HepG2 (cell line): ENCODE data around the gene ADGRB2. TPM values are rescaled to one million over a fixed set of nuclear protein-coding genes. Genes with fewer than 3 reads are reported as not detected.

Source experiments
- ARNTL ChIP-seq: sonication (generic); formaldehyde crosslinking; IDR thresholded peaks from 2 replicates; pipeline ENCODE4 v1.4.0; 2020; ENCODE audit warnings: mild to moderate bottlenecking, missing genetic modification reagents
- DMAP1 ChIP-seq: IDR thresholded peaks from 2 replicates; pipeline ENCODE4 v1.6.1; 2016
- DNMT3B ChIP-seq: conservative IDR thresholded peaks from 2 replicates; pipeline ENCODE4 v1.6.1; 2016; ENCODE audit warnings: missing biosample characterization, control low read depth
- HNF1B ChIP-seq: sonication (generic); formaldehyde crosslinking; IDR thresholded peaks from 2 replicates; pipeline ENCODE4 v1.5.1; 2020; ENCODE audit warnings: mild to moderate bottlenecking, moderate library complexity, missing genetic modification reagents
- HOXA3 ChIP-seq: sonication (generic); formaldehyde crosslinking; IDR thresholded peaks from 2 replicates; pipeline ENCODE4 v1.5.0; 2020; ENCODE audit warnings: missing genetic modification reagents
- IKZF5 ChIP-seq: IDR thresholded peaks from 2 replicates; pipeline ENCODE4 v1.6.1; 2018; ENCODE audit warnings: missing genetic modification reagents, mild to moderate bottlenecking, missing compliant biosample characterization
- IRF1 ChIP-seq: sonication (generic); formaldehyde crosslinking; IDR thresholded peaks from 2 replicates; pipeline ENCODE4 v1.4.0; 2020; ENCODE audit warnings: low read depth, mild to moderate bottlenecking, missing genetic modification reagents
- JUN ChIP-seq: sonication (generic); formaldehyde crosslinking; IDR thresholded peaks from 2 replicates; pipeline ENCODE4 v1.4.0; 2020; ENCODE audit warnings: mild to moderate bottlenecking, missing genetic modification reagents
- KLF13 ChIP-seq: sonication (generic); formaldehyde crosslinking; IDR thresholded peaks from 2 replicates; pipeline ENCODE4 v1.4.0; 2020; ENCODE audit warnings: mild to moderate bottlenecking, missing genetic modification reagents
- MEIS2 ChIP-seq: sonication (generic); formaldehyde crosslinking; IDR thresholded peaks from 2 replicates; pipeline ENCODE4 v1.9.0; 2021; ENCODE audit warnings: mild to moderate bottlenecking, missing genetic modification reagents
- MIER2 ChIP-seq: IDR thresholded peaks from 2 replicates; pipeline ENCODE4 v1.6.1; 2016; ENCODE audit warnings: missing biosample characterization, missing genetic modification reagents
- RBM39 ChIP-seq: fragments of 200-400 bp; formaldehyde crosslinking; IDR thresholded peaks from one replicate; pipeline ENCODE4 v1.6.1; 2018; ENCODE audit warnings: antibody characterized with exemption, mild to moderate bottlenecking, low read depth, low read length; ENCODE audit not compliant: poor library complexity, severe bottlenecking
- SALL1 ChIP-seq: sonication (generic); formaldehyde crosslinking; IDR thresholded peaks from 2 replicates; pipeline ENCODE4 v1.8.0; 2022; ENCODE audit warnings: mild to moderate bottlenecking, missing genetic modification reagents
- SOX6 ChIP-seq, 2 experiments: fragments of 450-650 bp in 1 of 2; sonication (generic) in 1 of 2; formaldehyde crosslinking in 1 of 2; IDR thresholded peaks; 2 replicates each; pipeline versions ENCODE4 v1.4.0 to v1.6.1; 2017 to 2020; ENCODE audit warnings: antibody characterized with exemption in 1 of 2, mild to moderate bottlenecking in 1 of 2, missing genetic modification reagents in 1 of 2
- TBL1XR1 ChIP-seq: fragments of 150-350 bp; IDR thresholded peaks from 2 replicates; pipeline ENCODE4 v1.6.1; 2014; ENCODE audit warnings: borderline replicate concordance, low read length; ENCODE audit not compliant: partially characterized antibody
- THAP7 ChIP-seq: sonication (generic); formaldehyde crosslinking; IDR thresholded peaks from 2 replicates; pipeline ENCODE4 v1.8.1; 2023; ENCODE audit warnings: mild to moderate bottlenecking, missing genetic modification reagents
- ZMYM3 ChIP-seq: sonication (generic); formaldehyde crosslinking; IDR thresholded peaks from 2 replicates; pipeline ENCODE4 v1.5.1; 2020; ENCODE audit warnings: mild to moderate bottlenecking, missing genetic modification reagents
- ZNF234 ChIP-seq: sonication (generic); formaldehyde crosslinking; conservative IDR thresholded peaks from 2 replicates; pipeline ENCODE4 v1.5.1; 2020; ENCODE audit warnings: mild to moderate bottlenecking, missing genetic modification reagents
- ZNF260 ChIP-seq: sonication (generic); formaldehyde crosslinking; IDR thresholded peaks from 2 replicates; pipeline ENCODE4 v1.4.0; 2020; ENCODE audit warnings: missing genetic modification reagents, low read depth, mild to moderate bottlenecking, borderline replicate concordance
- ZNF3 ChIP-seq: IDR thresholded peaks from 2 replicates; pipeline ENCODE4 v1.7.0; 2017; ENCODE audit warnings: inconsistent platforms
- ZNF446 ChIP-seq: sonication (generic); formaldehyde crosslinking; IDR thresholded peaks from 2 replicates; pipeline ENCODE4 v1.5.0; 2020; ENCODE audit warnings: mild to moderate bottlenecking, missing genetic modification reagents
- ZNF510 ChIP-seq: sonication (generic); formaldehyde crosslinking; IDR thresholded peaks from 2 replicates; pipeline ENCODE4 v1.4.0; 2020; ENCODE audit warnings: low read depth, mild to moderate bottlenecking, missing genetic modification reagents
- ZNF569 ChIP-seq: sonication (generic); formaldehyde crosslinking; IDR thresholded peaks from 2 replicates; pipeline ENCODE4 v1.5.0; 2020; ENCODE audit warnings: mild to moderate bottlenecking, missing genetic modification reagents, moderate library complexity, borderline replicate concordance
- ZNF652 ChIP-seq: IDR thresholded peaks from 2 replicates; pipeline ENCODE4 v1.6.1; 2016; ENCODE audit warnings: low read depth, borderline replicate concordance
- ZNF768 ChIP-seq: sonication (generic); formaldehyde crosslinking; IDR thresholded peaks from 2 replicates; pipeline ENCODE4 v1.4.0; 2020; ENCODE audit warnings: missing genetic modification reagents
- ZNF788 ChIP-seq: sonication (generic); formaldehyde crosslinking; IDR thresholded peaks from 2 replicates; pipeline ENCODE4 v1.5.0; 2020; ENCODE audit warnings: mild to moderate bottlenecking, missing genetic modification reagents, borderline replicate concordance
- polyA plus RNA-seq, 8 experiments: library from polyadenylated mRNA; depleted of rRNA in 3 of 8; stranded (reverse) in 7 of 8; unstranded in 1 of 8; fragments of >200 nt; fragmentation: Illumina TruSeq in 4 of 8; extraction: Trizol in 4 of 8; gene quantifications; 2 replicates each; pipeline versions ENCODE4 v1.2.1 to v1.2.3, GENCODE V29; 2011 to 2016; ENCODE audit warnings: low read depth in 4 of 8, missing spikeins in 1 of 8, mixed read lengths in 1 of 8; ENCODE audit not compliant: insufficient read depth in 1 of 8
- total RNA-seq, 5 experiments: library from RNA; depleted of rRNA; stranded (reverse); fragments of >200 nt; fragmentation: Illumina TruSeq; extraction: Trizol; gene quantifications; 2 replicates each; pipeline ENCODE4 v1.2.3, GENCODE V29; 2016; ENCODE audit warnings: low read depth in 1 of 5

ADGRB2 gene
- total and polyA plus RNA-seq, 2 of the 13 experiments (the other 11 are each of a cell fraction or from before 2014, with no cell fraction given): 0.03 to 0.09 TPM

GRCh38 chr1:31704271-31705079 lies 59.7 kb downstream of the ADGRB2 start (continued):
- TF ChIP-seq ZNF652 (CRISPR knock-in tag): peak; percentile 84
- TF ChIP-seq ARNTL (CRISPR knock-in tag): 0 out of 2 replicates have a peak, but pooled peaks have one; percentile 47
- peak; percentile 34 for TF ChIP-seq TBL1XR1
- TF ChIP-seq ZNF569: no peak
- TF ChIP-seq ZNF234 (CRISPR knock-in tag): no peak
- no peak for TF ChIP-seq JUN (CRISPR knock-in tag)
- TF ChIP-seq HOXA3 (CRISPR knock-in tag): 0 out of 2 replicates have a peak, but pooled peaks have one; percentile 14
- peak; percentile 45; the same call in 1 of the 2 replicates for TF ChIP-seq ZNF788
- 0 out of 2 replicates have a peak, but pooled peaks have one; percentile 19 for TF ChIP-seq MEIS2 (CRISPR knock-in tag)
- no peak for TF ChIP-seq MIER2
- no peak for TF ChIP-seq IKZF5 (CRISPR knock-in tag)
- no peak for TF ChIP-seq ZNF768 (CRISPR knock-in tag)
- peak; percentile 83; the same call in 1 of the 2 replicates for TF ChIP-seq ZNF510 (CRISPR knock-in tag)
- TF ChIP-seq ZNF260 (CRISPR knock-in tag): no peak
- TF ChIP-seq SOX6 (IDR thresholded peaks at IDR 0.05): no peak
- TF ChIP-seq SOX6 (CRISPR knock-in tag; IDR thresholded peaks at IDR 0.05): peak; percentile 27; the same call in 1 of the 2 replicates
- TF ChIP-seq KLF13: no peak
- TF ChIP-seq DNMT3B (CRISPR knock-in tag): no peak
- peak; percentile 30; the same call in 1 of the 2 replicates for TF ChIP-seq HNF1B (CRISPR knock-in tag)
- TF ChIP-seq THAP7 (CRISPR knock-in tag): 0 out of 2 replicates have a peak, but pooled peaks have one; percentile 13
- no peak for TF ChIP-seq ZNF446 (CRISPR knock-in tag)
- no peak for TF ChIP-seq RBM39
- no peak for TF ChIP-seq IRF1 (CRISPR knock-in tag)
- TF ChIP-seq SALL1: 0 out of 2 replicates have a peak, but pooled peaks have one; percentile 11
- TF ChIP-seq ZNF3 (CRISPR knock-in tag): peak; percentile 99
- 0 out of 2 replicates have a peak, but pooled peaks have one; percentile 11 for TF ChIP-seq DMAP1
- peak; percentile 92 for TF ChIP-seq ZMYM3 (CRISPR knock-in tag)
